ENCODE data around the gene KCNIP4. TPM values are rescaled to one million over a fixed set of nuclear protein-coding genes. Genes with fewer than 3 reads are reported as not detected.

Gene KCNIP4
- total and polyA plus RNA-seq, 10 of the 15 experiments (the other 5 are each of a cell fraction or from before 2014, with no cell fraction given): 0.03 to 0.23 (median 0.13) TPM; not detected in 7

DNA sequence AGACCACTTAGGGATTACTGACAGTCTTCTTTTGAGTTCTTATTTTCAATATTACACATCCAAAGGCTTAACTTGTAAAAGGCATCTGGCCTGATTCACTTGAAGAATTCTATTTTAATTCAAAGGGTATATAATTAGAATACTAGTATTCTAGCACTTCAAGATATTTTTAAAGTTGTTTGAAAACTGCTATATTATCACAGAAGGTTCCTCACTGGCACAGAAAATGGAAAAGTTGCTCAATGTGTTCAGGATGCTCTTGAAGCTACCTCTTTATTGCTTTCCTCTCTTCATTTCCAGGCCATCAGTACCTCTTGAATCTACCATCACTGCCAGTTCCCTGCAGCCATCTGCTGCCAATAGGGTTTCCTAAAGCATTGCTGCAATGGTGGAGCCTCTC is 271.4 kb downstream of the KCNIP4 start:
- Histone ChIP-seq H2AFZ (ENCODE audit: control insufficient read depth, low read depth, low read length) (no peak overlapping the region), H3K9ac (ENCODE audit: control insufficient read depth, insufficient read depth, low read length) (no peak overlapping the region), H3K79me2 (ENCODE audit: control insufficient read depth, insufficient read depth, low read length) (no peaks in the 10 kb centered on the region), H3K9me3 (replicated peaks; ENCODE audit: control insufficient read depth, insufficient read depth, low read length) (no peaks in the 10 kb centered on the region), H3K27me3 (replicated peaks in 1 of 2; ENCODE audit: control insufficient read depth in 2 of 2, insufficient read depth in 2 of 2, low read length in 1 of 2) (no peaks in the 10 kb centered on the region), H4K20me1 (ENCODE audit: control insufficient read depth, insufficient read depth) (no peaks in the 10 kb centered on the region), H3K4me1 (ENCODE audit: control insufficient read depth, insufficient read depth, low read length) (no peaks in the 10 kb centered on the region), H3K4me2 (ENCODE audit: control insufficient read depth, insufficient read depth) (no peak overlapping the region), H3K27ac (ENCODE audit: control insufficient read depth, insufficient read depth) (no peak overlapping the region), H3K4me3 (no peak overlapping the region), H3K36me3 (ENCODE audit: control insufficient read depth in 2 of 2, insufficient read depth in 2 of 2, low read length in 1 of 2) (no peaks in the 10 kb centered on the region)
- ChIA-PET POLR2A (no interaction called here), SMC1A (ENCODE audit: uncharacterized antibody, unreplicated experiment) (no interaction called here), RAD21 (ENCODE audit: unreplicated experiment) (no interaction called here), CTCF (no interaction called here)
- in situ Hi-C loops (cut with MboI) (no loop called here), intact Hi-C loops (cut with micrococcal nuclease; ENCODE audit: unreplicated experiment) (no loop called here)
- DNase-seq (ENCODE audit: low read depth, low spot score) (no peak), FAIRE-seq (no peak), ATAC-seq (no peak)
- TF ChIP-seq CBX5 (IDR thresholded peaks at IDR 0.05; ENCODE audit: low read depth): no peak
- BruUV-seq (replicated peaks): no TSS peak

DNA sequence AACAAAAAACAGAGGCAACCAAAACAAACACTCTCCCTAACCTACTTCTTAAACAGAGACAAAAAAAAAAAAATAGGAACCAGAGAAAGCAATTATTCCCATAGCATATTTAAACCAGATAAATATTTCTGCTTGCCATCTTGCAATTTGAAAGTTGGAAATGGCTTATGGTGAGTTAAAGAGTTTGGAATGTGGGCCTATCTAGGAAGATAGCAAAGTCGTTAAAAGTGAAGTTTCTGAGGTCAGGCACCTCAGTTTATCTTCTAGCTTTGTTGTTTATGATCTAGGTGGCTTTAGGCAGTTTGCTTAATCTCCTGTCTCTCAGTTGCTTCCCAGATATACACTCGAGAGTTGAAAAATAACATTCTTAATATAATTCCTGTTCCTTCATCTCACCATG is 284.2 kb downstream of the KCNIP4 start:
- POLR2A ChIA-PET: no interaction called here
- no TSS peak for BruUV-seq (replicated peaks)
- TF ChIP-seq, protein P1, sequence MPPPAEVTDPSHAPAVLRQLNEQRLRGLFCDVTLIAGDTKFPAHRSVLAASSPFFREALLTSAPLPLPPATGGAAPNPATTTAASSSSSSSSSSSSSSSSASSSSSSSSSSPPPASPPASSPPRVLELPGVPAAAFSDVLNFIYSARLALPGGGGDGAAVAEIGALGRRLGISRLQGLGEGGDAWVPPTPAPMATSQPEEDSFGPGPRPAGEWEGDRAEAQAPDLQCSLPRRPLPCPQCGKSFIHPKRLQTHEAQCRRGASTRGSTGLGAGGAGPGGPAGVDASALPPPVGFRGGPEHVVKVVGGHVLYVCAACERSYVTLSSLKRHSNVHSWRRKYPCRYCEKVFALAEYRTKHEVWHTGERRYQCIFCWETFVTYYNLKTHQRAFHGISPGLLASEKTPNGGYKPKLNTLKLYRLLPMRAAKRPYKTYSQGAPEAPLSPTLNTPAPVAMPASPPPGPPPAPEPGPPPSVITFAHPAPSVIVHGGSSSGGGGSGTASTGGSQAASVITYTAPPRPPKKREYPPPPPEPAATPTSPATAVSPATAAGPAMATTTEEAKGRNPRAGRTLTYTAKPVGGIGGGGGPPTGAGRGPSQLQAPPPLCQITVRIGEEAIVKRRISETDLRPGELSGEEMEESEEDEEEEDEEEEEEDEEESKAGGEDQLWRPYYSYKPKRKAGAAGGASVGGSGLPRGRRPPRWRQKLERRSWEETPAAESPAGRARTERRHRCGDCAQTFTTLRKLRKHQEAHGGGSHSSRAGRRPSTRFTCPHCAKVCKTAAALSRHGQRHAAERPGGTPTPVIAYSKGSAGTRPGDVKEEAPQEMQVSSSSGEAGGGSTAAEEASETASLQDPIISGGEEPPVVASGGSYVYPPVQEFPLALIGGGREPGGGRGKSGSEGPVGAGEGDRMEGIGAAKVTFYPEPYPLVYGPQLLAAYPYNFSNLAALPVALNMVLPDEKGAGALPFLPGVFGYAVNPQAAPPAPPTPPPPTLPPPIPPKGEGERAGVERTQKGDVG (CRISPR knock-in tag; IDR thresholded peaks at IDR 0.05): no peak
- TF ChIP-seq NR2F1 (conservative IDR thresholded peaks at IDR 0.05) (no peak), ZNF622 (IDR thresholded peaks at IDR 0.05) (no peak), ZNF217 (IDR thresholded peaks at IDR 0.05) (no peak), WRNIP1 (IDR thresholded peaks at IDR 0.05; ENCODE audit: borderline replicate concordance, low read depth, low read length) (no peak), CHD2 (IDR thresholded peaks at IDR 0.05; ENCODE audit: borderline replicate concordance, low read depth, low read length) (no peak), MXI1 (IDR thresholded peaks at IDR 0.05; ENCODE audit: low read depth, low read length) (no peak), JUND (IDR thresholded peaks at IDR 0.05; ENCODE audit: low read depth, low read length) (no peak), ZNF384 (IDR thresholded peaks at IDR 0.05; ENCODE audit: borderline replicate concordance, low read depth, low read length) (no peak), FOS (IDR thresholded peaks at IDR 0.05; ENCODE audit: borderline replicate concordance, extremely low read depth, insufficient read length) (no peak)
- TF ChIP-seq, protein P2, sequence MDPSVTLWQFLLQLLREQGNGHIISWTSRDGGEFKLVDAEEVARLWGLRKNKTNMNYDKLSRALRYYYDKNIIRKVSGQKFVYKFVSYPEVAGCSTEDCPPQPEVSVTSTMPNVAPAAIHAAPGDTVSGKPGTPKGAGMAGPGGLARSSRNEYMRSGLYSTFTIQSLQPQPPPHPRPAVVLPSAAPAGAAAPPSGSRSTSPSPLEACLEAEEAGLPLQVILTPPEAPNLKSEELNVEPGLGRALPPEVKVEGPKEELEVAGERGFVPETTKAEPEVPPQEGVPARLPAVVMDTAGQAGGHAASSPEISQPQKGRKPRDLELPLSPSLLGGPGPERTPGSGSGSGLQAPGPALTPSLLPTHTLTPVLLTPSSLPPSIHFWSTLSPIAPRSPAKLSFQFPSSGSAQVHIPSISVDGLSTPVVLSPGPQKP (IDR thresholded peaks at IDR 0.05; ENCODE audit: low read depth, low read length): no peak

More for the DNA sequence above, 284.2 kb downstream of the KCNIP4 start:
- no peaks in the 10 kb centered on the region for H3K36me3 ChIP-seq (ENCODE audit: control insufficient read depth in 2 of 2, insufficient read depth in 2 of 2, low read length in 1 of 2)
- intact Hi-C loops (cut with micrococcal nuclease; ENCODE audit: unreplicated experiment) (no loop called here), in situ Hi-C loops (cut with MboI) (no loop called here)
- H3K4me1 ChIP-seq (ENCODE audit: control insufficient read depth, insufficient read depth, low read length): no peaks in the 10 kb centered on the region
- H3K9me3 ChIP-seq (replicated peaks; ENCODE audit: control insufficient read depth, insufficient read depth, low read length): no peaks in the 10 kb centered on the region
- 0% methylated on average over 2 of the region's 2 CpGs for WGBS (ENCODE audit: insufficient coverage, insufficient replicate concordance, low lambda C conversion rate, missing lambda C conversion rate)
- no peaks in the 10 kb centered on the region for H3K79me2 ChIP-seq (ENCODE audit: control insufficient read depth, insufficient read depth, low read length)
- ChIA-PET CTCF (no interaction called here), SMC1A (ENCODE audit: uncharacterized antibody, unreplicated experiment) (no interaction called here), RAD21 (ENCODE audit: unreplicated experiment) (no interaction called here)
- DNase-seq (ENCODE audit: low read depth, low spot score): no peak
- no peak for ATAC-seq
- no peaks in the 10 kb centered on the region for H3K27me3 ChIP-seq (replicated peaks in 1 of 2; ENCODE audit: control insufficient read depth in 2 of 2, insufficient read depth in 2 of 2, low read length in 1 of 2)
- no peaks in the 10 kb centered on the region for H4K20me1 ChIP-seq (ENCODE audit: control insufficient read depth, insufficient read depth)
- H3K27ac ChIP-seq (ENCODE audit: control insufficient read depth, insufficient read depth): no peak overlapping the region
- no peak for FAIRE-seq
- H2AFZ ChIP-seq (ENCODE audit: control insufficient read depth, low read depth, low read length): no peak overlapping the region
- no peak overlapping the region for H3K9ac ChIP-seq (ENCODE audit: control insufficient read depth, insufficient read depth, low read length)
- no peak overlapping the region for H3K4me2 ChIP-seq (ENCODE audit: control insufficient read depth, insufficient read depth)
- H3K4me3 ChIP-seq: no peak overlapping the region

Measured in GM12878 (cell line).